SK-N-SH (cell line): ENCODE data around the gene GLCE. TPM values are rescaled to one million over a fixed set of nuclear protein-coding genes. Genes with fewer than 3 reads are reported as not detected.
A peak's percentile ranks its signal among the peaks of the same experiment; 100 is the strongest.

Source experiments
- CTCF ChIA-PET: fragments of 300-600, 350-600 bp; formaldehyde crosslinking; extraction: SDS; loops from one replicate; lab custom pipeline; 2021; lab: Yijun Ruan, JAX
- POLR2A ChIA-PET: fragments of 350-600 bp; sonication (Branson Sonifier 250); formaldehyde crosslinking; extraction: SDS; loops from one replicate; lab custom pipeline; 2020; ENCODE audit warnings: antibody characterized with exemption, inconsistent platforms; lab: Yijun Ruan, JAX
- DNase-seq: peaks from one replicate; pipeline ENCODE4 v3.0.0; 2012
- H2AFZ ChIP-seq: fragments of 200-600 bp; sonication (generic); 2 replicates; pipeline ENCODE4 v1.8.1; 2016; ENCODE audit warnings: antibody characterized with exemption, mild to moderate bottlenecking, low read depth
- H3F3A ChIP-seq: fragments of 200-600 bp; sonication (generic); replicated peaks from 2 replicates; pipeline ENCODE3; 2016; ENCODE audit warnings: antibody characterized with exemption, mild to moderate bottlenecking; ENCODE audit not compliant: insufficient read depth
- H3K27ac ChIP-seq, 2 experiments: fragments of 200-500 bp in 1 of 2; fragments of 200-600 bp in 1 of 2; sonication (Bioruptor generic) in 1 of 2; sonication (generic), shearing (Covaris generic) in 1 of 2; 2 replicates each; pipeline versions ENCODE4 v1.5.1 to v1.6.1; 2014 to 2016; ENCODE audit warnings: low read depth in 2 of 2, inconsistent platforms in 1 of 2, low read length in 1 of 2, mild to moderate bottlenecking in 1 of 2, mixed read lengths in 1 of 2
- H3K27me3 ChIP-seq: fragments of 200-600 bp; sonication (generic), shearing (Covaris generic); 2 replicates; pipeline ENCODE4 v1.6.1; 2016; ENCODE audit warnings: mixed run types; ENCODE audit not compliant: insufficient read depth
- H3K36me3 ChIP-seq, 2 experiments: fragments of 200-500 bp in 1 of 2; fragments of 200-600 bp in 1 of 2; sonication (Bioruptor generic) in 1 of 2; sonication (generic) in 1 of 2; replicated peaks in 1 of 2; 2 replicates each; pipeline versions ENCODE3 to v1.5.1; 2014 to 2016; ENCODE audit warnings: low read length in 1 of 2, mild to moderate bottlenecking in 1 of 2; ENCODE audit not compliant: insufficient read depth in 2 of 2, control insufficient read depth in 1 of 2
- H3K4me1 ChIP-seq, 2 experiments: fragments of 200-500 bp in 1 of 2; fragments of 200-600 bp in 1 of 2; sonication (Bioruptor generic) in 1 of 2; sonication (generic), shearing (Covaris generic) in 1 of 2; 2 replicates each; pipeline versions ENCODE4 v1.5.1 to v1.6.1; 2014 to 2016; ENCODE audit warnings: low read depth in 1 of 2, low read length in 1 of 2, mixed run types in 1 of 2; ENCODE audit not compliant: insufficient read depth in 2 of 2, control insufficient read depth in 1 of 2
- H3K4me2 ChIP-seq: fragments of 200-600 bp; sonication (generic), shearing (Covaris generic); 2 replicates; pipeline ENCODE4 v1.6.1; 2017; ENCODE audit warnings: mixed run types
- H3K4me3 ChIP-seq, 2 experiments: fragments of 200-500 bp in 1 of 2; fragments of 200-600 bp in 1 of 2; sonication (Bioruptor generic) in 1 of 2; sonication (generic), shearing (Covaris generic) in 1 of 2; 2 replicates each; pipeline versions ENCODE4 v1.5.1 to v1.8.1; 2014 to 2016; ENCODE audit warnings: low read depth in 2 of 2, inconsistent platforms in 1 of 2, low read length in 1 of 2, mild to moderate bottlenecking in 1 of 2, mixed read lengths in 1 of 2, moderate library complexity in 1 of 2
- H3K79me2 ChIP-seq: fragments of 200-600 bp; sonication (generic); 2 replicates; pipeline ENCODE4 v1.8.1; 2017; ENCODE audit warnings: mild to moderate bottlenecking; ENCODE audit not compliant: insufficient read depth
- H3K9ac ChIP-seq: fragments of 200-600 bp; sonication (generic); 2 replicates; pipeline ENCODE4 v1.6.1; 2017; ENCODE audit warnings: mixed run types
- H3K9me2 ChIP-seq: fragments of 200-600 bp; sonication (generic); 2 replicates; pipeline ENCODE4 v1.6.1; 2017; ENCODE audit warnings: mixed run types
- H3K9me3 ChIP-seq: fragments of 200-600 bp; sonication (generic); 2 replicates; pipeline ENCODE4 v1.6.1; 2017; ENCODE audit warnings: mixed run types, mild to moderate bottlenecking, moderate library complexity
- H4K20me1 ChIP-seq: fragments of 200-600 bp; sonication (generic); 2 replicates; pipeline ENCODE4 v1.6.1; 2017; ENCODE audit warnings: mild to moderate bottlenecking, mixed run types; ENCODE audit not compliant: insufficient read depth
- EP300 ChIP-seq, 2 experiments: IDR thresholded peaks; 2 replicates each; pipeline versions ENCODE4 v1.4.0 to v1.6.1; 2012; ENCODE audit warnings: borderline replicate concordance in 1 of 2, low read depth in 1 of 2, low read length in 1 of 2
- EZH2phosphoT487 ChIP-seq: fragments of 200-600 bp; sonication (generic); IDR thresholded peaks from 2 replicates; pipeline ENCODE4 v1.6.1; 2017; ENCODE audit warnings: low read depth, mixed run types, mild to moderate bottlenecking, antibody characterized with exemption, moderate library complexity, borderline replicate concordance
- FOXJ3 ChIP-seq: sonication (generic); formaldehyde crosslinking; IDR thresholded peaks from 2 replicates; pipeline ENCODE4 v1.5.1; 2020; ENCODE audit warnings: mild to moderate bottlenecking, missing genetic modification reagents
- GABPA ChIP-seq: IDR thresholded peaks from 2 replicates; pipeline ENCODE4 v1.4.0; 2012; ENCODE audit warnings: low read depth, mild to moderate bottlenecking
- GATA2 ChIP-seq: sonication (generic); formaldehyde crosslinking; IDR thresholded peaks from 2 replicates; pipeline ENCODE4 v1.5.0; 2020; ENCODE audit warnings: mild to moderate bottlenecking, missing genetic modification reagents
- JUND ChIP-seq: IDR thresholded peaks from 2 replicates; pipeline ENCODE4 v1.4.0; 2012
- MAX ChIP-seq: IDR thresholded peaks from 2 replicates; pipeline ENCODE4 v1.4.0; 2012; ENCODE audit warnings: low read depth
- MXI1 ChIP-seq: IDR thresholded peaks from 2 replicates; pipeline ENCODE4 v1.6.1; 2012; ENCODE audit warnings: mild to moderate bottlenecking, low read depth, low read length, improper control_type of control experiment
- SIN3A ChIP-seq: IDR thresholded peaks from 2 replicates; pipeline ENCODE4 v1.6.1; 2012; ENCODE audit warnings: low read depth, mild to moderate bottlenecking, low read length, moderate library complexity, borderline replicate concordance
- TAF1 ChIP-seq: IDR thresholded peaks from 2 replicates; pipeline ENCODE4 v1.6.1; 2012; ENCODE audit warnings: low read depth, mild to moderate bottlenecking, low read length, moderate library complexity, borderline replicate concordance
- TCF12 ChIP-seq: IDR thresholded peaks from 2 replicates; pipeline ENCODE4 v1.4.0; 2012
- USF2 ChIP-seq: fragments of 150-350 bp; IDR thresholded peaks from 2 replicates; pipeline ENCODE4 v1.6.1; 2017; ENCODE audit warnings: antibody characterized with exemption, low read length, low read depth, borderline replicate concordance
- ZBTB33 ChIP-seq: IDR thresholded peaks from 2 replicates; pipeline ENCODE4 v1.4.0; 2012; ENCODE audit warnings: low read depth, borderline replicate concordance
- WGBS: methylation state at CpG from one replicate; pipeline ENCODE4 v1.1.6; 2017; ENCODE audit warnings: low lambda C conversion rate; 5-methylcytosine and 5-hydroxymethylcytosine counted together
- polyA plus RNA-seq, 3 experiments: library from polyadenylated mRNA; depleted of rRNA; stranded (reverse); fragments of >200 nt; gene quantifications; 2 replicates each; pipeline ENCODE4 v1.2.3, GENCODE V29; 2012
- TF ChIP-seq, protein P1 (sequence below): IDR thresholded peaks from 2 replicates; pipeline ENCODE4; 2012
- TF ChIP-seq, protein P2 (sequence below): fragments of 200-600 bp; sonication (generic); IDR thresholded peaks from 2 replicates; pipeline ENCODE4 v1.6.1; 2017; ENCODE audit warnings: antibody characterized with exemption, mild to moderate bottlenecking, moderate library complexity

Gene GLCE
- polyA plus RNA-seq, 1 of the 3 experiments (the other 2 are of a cell fraction), result 19.5 TPM

GRCh38 chr15:69319384-69320375 is 159.2 kb downstream of the GLCE start:
- no peak overlapping the region for H3K9ac ChIP-seq
- TF ChIP-seq GATA2 (CRISPR knock-in tag) (peak; percentile 84), TCF12 (peak; percentile 32; the same call in 1 of the 2 replicates), EP300 (IDR thresholded peaks at IDR 0.05; ENCODE audit: borderline replicate concordance in 1 of 2, low read depth in 1 of 2, low read length in 1 of 2) (0 out of 4 replicates have a peak, but pooled peaks of 1 of the 2 experiments have one; percentile 14), FOXJ3 (no peak), MAX (no peak)
- TF ChIP-seq, protein P1, sequence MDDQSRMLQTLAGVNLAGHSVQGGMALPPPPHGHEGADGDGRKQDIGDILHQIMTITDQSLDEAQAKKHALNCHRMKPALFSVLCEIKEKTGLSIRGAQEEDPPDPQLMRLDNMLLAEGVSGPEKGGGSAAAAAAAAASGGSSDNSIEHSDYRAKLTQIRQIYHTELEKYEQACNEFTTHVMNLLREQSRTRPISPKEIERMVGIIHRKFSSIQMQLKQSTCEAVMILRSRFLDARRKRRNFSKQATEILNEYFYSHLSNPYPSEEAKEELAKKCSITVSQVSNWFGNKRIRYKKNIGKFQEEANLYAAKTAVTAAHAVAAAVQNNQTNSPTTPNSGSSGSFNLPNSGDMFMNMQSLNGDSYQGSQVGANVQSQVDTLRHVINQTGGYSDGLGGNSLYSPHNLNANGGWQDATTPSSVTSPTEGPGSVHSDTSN, result 0 out of 2 replicates have a peak, but pooled peaks have one; percentile 12
- TF ChIP-seq, all 33 proteins: peak for 4
- Histone ChIP-seq H3F3A (no peaks in the 10 kb centered on the region), H2AFZ (no peak overlapping the region), H3K9me2 (no peaks in the 10 kb centered on the region), H3K27me3 (no peaks in the 10 kb centered on the region), H3K36me3 (no peaks in the 10 kb centered on the region), H4K20me1 (no peaks in the 10 kb centered on the region), H3K79me2 (no peaks in the 10 kb centered on the region), H3K4me2 (no peak overlapping the region), H3K27ac (no peak overlapping the region), H3K4me3 (no peak overlapping the region), H3K4me1 (peaks cover 0 to 15% of the 10 kb centered on the region in 2 experiments; a peak in 3 of 4 replicates), H3K9me3 (no peaks in the 10 kb centered on the region)
- POLR2A ChIA-PET, result no interaction called here
- CTCF ChIA-PET, result interaction anchor here (0.5 to 0.8 kb wide), 3 partner anchors 10 to 224 kb away, joined by 3 to 5 read pairs (median 3); no protein-coding TSS in a partner anchor
- 78% methylated on average over 16 of the region's 19 CpGs for WGBS
- DNase-seq, result no peak

DNA sequence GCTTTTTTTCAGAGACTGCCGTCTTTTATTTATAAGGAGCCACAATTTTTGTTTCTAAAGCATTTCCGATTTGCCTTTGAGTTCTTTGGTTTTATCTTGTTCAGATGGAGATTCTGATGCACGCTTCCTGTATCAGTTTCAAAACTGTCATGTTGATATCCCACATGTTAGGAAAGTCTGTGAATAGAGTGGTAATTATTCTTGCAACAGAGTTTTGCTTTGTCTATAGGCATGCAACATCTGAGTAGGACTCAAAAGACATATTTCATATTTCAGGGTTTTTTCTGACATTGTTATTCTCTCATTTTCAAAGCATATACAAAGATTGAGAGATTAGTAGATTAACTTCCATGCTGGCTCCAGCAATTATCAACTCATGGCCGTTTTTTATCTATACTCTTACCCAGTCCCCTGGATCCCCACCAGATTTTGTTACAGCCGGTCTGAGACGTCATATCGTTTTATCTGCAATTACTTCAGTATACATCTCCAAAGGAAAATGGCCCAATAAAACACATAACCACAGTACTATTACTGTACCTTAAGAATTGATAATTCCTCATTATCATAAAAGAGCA is 160.6 kb downstream of the GLCE start:
- Histone ChIP-seq H3K27ac (no peak overlapping the region), H3K27me3 (no peaks in the 10 kb centered on the region), H3K4me2 (no peak overlapping the region), H2AFZ (no peak overlapping the region), H4K20me1 (no peaks in the 10 kb centered on the region), H3K36me3 (no peaks in the 10 kb centered on the region), H3K9me3 (no peaks in the 10 kb centered on the region), H3K9me2 (no peaks in the 10 kb centered on the region), H3K9ac (no peak overlapping the region), H3K4me1 (peaks cover 0 to 17% of the 10 kb centered on the region in 2 experiments; a peak in 3 of 4 replicates), H3K4me3 (no peak overlapping the region), H3K79me2 (no peaks in the 10 kb centered on the region), H3F3A (no peaks in the 10 kb centered on the region)
- ChIA-PET POLR2A (no interaction called here), CTCF (no interaction called here)
- peak; percentile 64 for DNase-seq
- WGBS, result 58% methylated on average over 7 of the region's 7 CpGs
- TF ChIP-seq USF2, result no peak
- no peak for TF ChIP-seq MAX
- TF ChIP-seq, protein P2, sequence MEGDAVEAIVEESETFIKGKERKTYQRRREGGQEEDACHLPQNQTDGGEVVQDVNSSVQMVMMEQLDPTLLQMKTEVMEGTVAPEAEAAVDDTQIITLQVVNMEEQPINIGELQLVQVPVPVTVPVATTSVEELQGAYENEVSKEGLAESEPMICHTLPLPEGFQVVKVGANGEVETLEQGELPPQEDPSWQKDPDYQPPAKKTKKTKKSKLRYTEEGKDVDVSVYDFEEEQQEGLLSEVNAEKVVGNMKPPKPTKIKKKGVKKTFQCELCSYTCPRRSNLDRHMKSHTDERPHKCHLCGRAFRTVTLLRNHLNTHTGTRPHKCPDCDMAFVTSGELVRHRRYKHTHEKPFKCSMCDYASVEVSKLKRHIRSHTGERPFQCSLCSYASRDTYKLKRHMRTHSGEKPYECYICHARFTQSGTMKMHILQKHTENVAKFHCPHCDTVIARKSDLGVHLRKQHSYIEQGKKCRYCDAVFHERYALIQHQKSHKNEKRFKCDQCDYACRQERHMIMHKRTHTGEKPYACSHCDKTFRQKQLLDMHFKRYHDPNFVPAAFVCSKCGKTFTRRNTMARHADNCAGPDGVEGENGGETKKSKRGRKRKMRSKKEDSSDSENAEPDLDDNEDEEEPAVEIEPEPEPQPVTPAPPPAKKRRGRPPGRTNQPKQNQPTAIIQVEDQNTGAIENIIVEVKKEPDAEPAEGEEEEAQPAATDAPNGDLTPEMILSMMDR, result no peak
- no peak for TF ChIP-seq JUND
- TF ChIP-seq TAF1, result no peak
- TF ChIP-seq GABPA, result no peak
- TF ChIP-seq MXI1, result peak; percentile 28; the same call in 1 of the 2 replicates
- peak; percentile 44 for TF ChIP-seq GATA2 (CRISPR knock-in tag)
- TF ChIP-seq ZBTB33, result no peak
- TF ChIP-seq, protein P1, result no peak
- no peak for TF ChIP-seq EZH2phosphoT487
- no peak for TF ChIP-seq SIN3A
